Right lobe of liver (tissue), 6 donors: ENCODE measurements around the gene RBM44. TPM values are rescaled to one million over a fixed set of nuclear protein-coding genes. Genes with fewer than 3 reads are reported as not detected.

ENCODE experiments used
- ATAC-seq, 4 donors: fragments of 200-7000 bp; cut with Tn5 transposase; one replicate each; pipeline ENCODE4 v1.9.1; 2020; ENCODE audit warnings: mild to moderate bottlenecking in 4 of 4, moderate library complexity in 4 of 4
- DNase-seq, 3 donors: peaks; one replicate each; pipeline ENCODE4 v3.0.0-alpha.2; 2020
- H3K27ac ChIP-seq, 3 donors: fragments of 200-600 bp; one replicate each; pipeline ENCODE4 v1.8.0; 2022
- H3K27me3 ChIP-seq, 2 donors: fragments of 200-600 bp; one replicate each; pipeline ENCODE4 v1.8.0; 2022
- H3K36me3 ChIP-seq, 4 donors: fragments of 200-600 bp; sonication (generic) in 1 of 4; one replicate each; pipeline versions ENCODE4 v1.5.1 to v1.8.0; 2017 to 2022; ENCODE audit warnings: control low read depth in 1 of 4
- H3K4me1 ChIP-seq, 4 donors: fragments of 200-600 bp; sonication (generic) in 1 of 4; one replicate each; pipeline versions ENCODE4 v1.5.1 to v1.8.0; 2017 to 2022; ENCODE audit warnings: control low read depth in 1 of 4
- H3K4me3 ChIP-seq, 3 donors: fragments of 200-600 bp; one replicate each; pipeline ENCODE4 v1.8.0; 2022
- H3K9me3 ChIP-seq, 4 donors: fragments of 200-600 bp; sonication (generic) in 1 of 4; one replicate each; pipeline versions ENCODE4 v1.5.1 to v1.8.0; 2017 to 2022; ENCODE audit warnings: control low read depth in 1 of 4
- POLR2A ChIP-seq: fragments of 450-650 bp; IDR thresholded peaks from one replicate; pipeline ENCODE4 v1.6.1; 2017; ENCODE audit warnings: antibody characterized with exemption, mild to moderate bottlenecking
- WGBS: methylation state at CpG from one replicate; pipeline ENCODE4 v1.1.6; 2018; ENCODE audit warnings: low coverage, low lambda C conversion rate; ENCODE audit not compliant: insufficient coverage; ENCODE audit errors: missing lambda C conversion rate; 5-methylcytosine and 5-hydroxymethylcytosine counted together
- intact Hi-C, 2 donors: fragments of 100-400 bp; cut with DNase I; formaldehyde crosslinking; loops; one replicate each; pipeline versions ENCODE4 v1.11.2 to v1.14.1; 2022
- total RNA-seq, 6 experiments: library from RNA; depleted of rRNA in 2 of 6; stranded (reverse); fragments of >200 nt in 2 of 6; fragmentation: NEBNext Ultra II Directional in 3 of 6; extraction: Animal tissue kit (Norgen Biotek cat#: 25700) in 3 of 6; gene quantifications; one replicate each; pipeline versions ENCODE4 v1.1.0 to v1.2.4, GENCODE V29; 2016 to 2023
- TF ChIP-seq, protein P1 (sequence below), 4 donors: fragments of 200-600 bp in 3 of 4; fragments of 450-650 bp in 1 of 4; IDR thresholded peaks; one replicate each; pipeline versions ENCODE4 v1.5.1 to v1.8.0; 2016 to 2022; ENCODE audit warnings: antibody characterized with exemption in 4 of 4, mild to moderate bottlenecking in 2 of 4
- donor health status: DM: no; HTN: yes; CAD: no.
- donor health status: DM: no; HTN: no; CAD: no.
- donor health status: DM: no; HTN: no; CAD: no.
- donor health status: DM: no; HTN: yes; CAD: no.
- donor health status: DM: no; HTN: yes; CAD: no.

Gene RBM44
- total RNA-seq, 6 experiments from 2014 or later = 0.07 to 0.92 (median 0.20) TPM

DNA sequence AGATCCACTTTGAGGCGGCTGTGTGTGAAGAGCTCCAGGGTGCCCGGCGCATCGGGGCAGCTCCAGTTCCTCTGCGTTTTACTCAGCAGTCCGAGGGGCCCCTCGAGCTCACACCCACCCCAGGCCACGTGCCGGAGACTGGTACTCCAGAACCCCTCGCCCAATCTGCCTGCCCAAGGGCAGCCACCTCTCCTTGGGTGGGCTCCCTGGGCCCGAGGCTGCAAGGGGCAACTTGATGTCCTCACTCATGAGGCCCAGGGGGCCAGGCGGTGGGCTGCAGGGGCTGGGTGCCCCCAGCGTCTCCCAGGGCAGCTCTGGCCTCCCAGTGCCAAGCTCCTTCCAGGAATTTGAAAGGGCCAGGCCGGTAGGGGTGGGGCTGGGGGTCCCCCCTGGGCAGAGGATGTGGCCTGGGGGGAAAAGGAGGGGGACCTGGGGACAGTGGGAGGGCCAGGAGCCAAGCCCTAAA, 77.5 kb downstream of the RBM44 start:
- no peak for DNase-seq
- Histone ChIP-seq H3K27ac (no peak overlapping the region), H3K4me1 (no peaks in the 10 kb centered on the region), H3K27me3 (no peaks in the 10 kb centered on the region), H3K4me3 (no peak overlapping the region), H3K36me3 (no peaks in the 10 kb centered on the region), H3K9me3 (no peaks in the 10 kb centered on the region)
- TF ChIP-seq POLR2A = no peak
- TF ChIP-seq, protein P1, sequence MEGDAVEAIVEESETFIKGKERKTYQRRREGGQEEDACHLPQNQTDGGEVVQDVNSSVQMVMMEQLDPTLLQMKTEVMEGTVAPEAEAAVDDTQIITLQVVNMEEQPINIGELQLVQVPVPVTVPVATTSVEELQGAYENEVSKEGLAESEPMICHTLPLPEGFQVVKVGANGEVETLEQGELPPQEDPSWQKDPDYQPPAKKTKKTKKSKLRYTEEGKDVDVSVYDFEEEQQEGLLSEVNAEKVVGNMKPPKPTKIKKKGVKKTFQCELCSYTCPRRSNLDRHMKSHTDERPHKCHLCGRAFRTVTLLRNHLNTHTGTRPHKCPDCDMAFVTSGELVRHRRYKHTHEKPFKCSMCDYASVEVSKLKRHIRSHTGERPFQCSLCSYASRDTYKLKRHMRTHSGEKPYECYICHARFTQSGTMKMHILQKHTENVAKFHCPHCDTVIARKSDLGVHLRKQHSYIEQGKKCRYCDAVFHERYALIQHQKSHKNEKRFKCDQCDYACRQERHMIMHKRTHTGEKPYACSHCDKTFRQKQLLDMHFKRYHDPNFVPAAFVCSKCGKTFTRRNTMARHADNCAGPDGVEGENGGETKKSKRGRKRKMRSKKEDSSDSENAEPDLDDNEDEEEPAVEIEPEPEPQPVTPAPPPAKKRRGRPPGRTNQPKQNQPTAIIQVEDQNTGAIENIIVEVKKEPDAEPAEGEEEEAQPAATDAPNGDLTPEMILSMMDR (IDR thresholded peaks at IDR 0.05) = no peak
- 85% methylated on average over 7 of the region's 14 CpGs for WGBS
- ATAC-seq = no peak
- intact Hi-C loops = no loop called here

DNA sequence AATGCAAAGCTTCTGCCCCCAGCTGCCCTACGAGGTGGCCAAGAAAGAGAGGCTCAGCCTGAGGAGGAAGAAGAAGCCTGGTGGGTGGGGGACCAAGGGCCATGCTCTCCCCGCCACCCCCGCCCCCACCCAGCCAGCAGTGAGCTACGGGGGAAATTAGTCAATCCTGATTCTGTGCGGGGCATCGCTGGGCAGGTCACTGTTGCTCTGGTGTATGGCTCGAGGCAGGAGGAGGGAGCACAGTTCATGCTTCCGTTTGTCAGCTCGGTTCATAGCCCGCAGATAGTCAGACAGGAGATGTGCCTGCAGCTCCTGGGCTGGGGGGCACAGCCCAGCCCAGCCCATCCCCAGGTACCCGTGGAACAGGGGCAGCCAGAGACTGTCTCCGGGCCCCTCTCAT, 78.0 kb downstream of the RBM44 start:
- ATAC-seq = no peak

DNA sequence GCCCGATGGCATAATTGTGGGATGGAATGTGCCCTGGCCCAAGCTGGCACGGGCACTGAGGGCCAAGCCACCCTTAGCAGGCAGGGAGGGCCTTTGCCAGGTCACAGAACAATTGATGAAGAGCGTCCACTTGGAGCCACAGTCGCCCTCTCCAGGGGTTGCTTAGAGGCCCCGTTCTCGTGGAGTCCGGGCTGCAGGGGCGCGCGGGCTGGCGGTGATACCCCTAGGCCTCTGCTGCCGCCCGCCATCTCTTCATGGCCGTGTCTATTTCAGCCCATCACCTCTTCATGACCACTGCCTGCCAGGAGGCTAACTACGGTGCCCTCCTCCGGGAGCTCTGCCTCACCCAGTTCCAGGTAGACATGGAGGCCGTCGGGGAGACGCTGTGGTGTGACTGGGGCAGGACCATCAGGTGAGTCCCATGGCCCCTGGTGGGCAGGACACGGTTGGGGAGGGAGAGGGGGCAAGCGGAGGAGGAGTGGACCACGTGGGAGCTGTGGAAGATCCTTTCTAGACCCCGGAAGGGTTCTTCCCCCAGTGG, 78.4 kb downstream of the RBM44 start:
- Histone ChIP-seq H3K27ac (no peak overlapping the region), H3K9me3 (no peaks in the 10 kb centered on the region), H3K36me3 (no peaks in the 10 kb centered on the region), H3K4me3 (no peak overlapping the region), H3K4me1 (no peaks in the 10 kb centered on the region), H3K27me3 (no peaks in the 10 kb centered on the region)
- TF ChIP-seq, protein P1 (IDR thresholded peaks at IDR 0.05) = no peak
- no peak for TF ChIP-seq POLR2A
- DNase-seq (peak in 1 of 3 donors; percentile 23), ATAC-seq (no peak)
- 92% methylated on average over 10 of the region's 23 CpGs for WGBS
- intact Hi-C loops = no loop called here

More for the DNA sequence above, 78.0 kb downstream of the RBM44 start:
- no peak for DNase-seq
- intact Hi-C loops = no loop called here
- TF ChIP-seq POLR2A = no peak
- TF ChIP-seq, protein P1 (IDR thresholded peaks at IDR 0.05) = no peak
- no peaks in the 10 kb centered on the region for H3K4me1 ChIP-seq
- no peaks in the 10 kb centered on the region for H3K9me3 ChIP-seq
- H3K27me3 ChIP-seq = no peaks in the 10 kb centered on the region
- no peak overlapping the region for H3K27ac ChIP-seq
- 60% methylated on average over 1 of the region's 12 CpGs for WGBS
- H3K4me3 ChIP-seq = no peak overlapping the region
- no peaks in the 10 kb centered on the region for H3K36me3 ChIP-seq

DNA sequence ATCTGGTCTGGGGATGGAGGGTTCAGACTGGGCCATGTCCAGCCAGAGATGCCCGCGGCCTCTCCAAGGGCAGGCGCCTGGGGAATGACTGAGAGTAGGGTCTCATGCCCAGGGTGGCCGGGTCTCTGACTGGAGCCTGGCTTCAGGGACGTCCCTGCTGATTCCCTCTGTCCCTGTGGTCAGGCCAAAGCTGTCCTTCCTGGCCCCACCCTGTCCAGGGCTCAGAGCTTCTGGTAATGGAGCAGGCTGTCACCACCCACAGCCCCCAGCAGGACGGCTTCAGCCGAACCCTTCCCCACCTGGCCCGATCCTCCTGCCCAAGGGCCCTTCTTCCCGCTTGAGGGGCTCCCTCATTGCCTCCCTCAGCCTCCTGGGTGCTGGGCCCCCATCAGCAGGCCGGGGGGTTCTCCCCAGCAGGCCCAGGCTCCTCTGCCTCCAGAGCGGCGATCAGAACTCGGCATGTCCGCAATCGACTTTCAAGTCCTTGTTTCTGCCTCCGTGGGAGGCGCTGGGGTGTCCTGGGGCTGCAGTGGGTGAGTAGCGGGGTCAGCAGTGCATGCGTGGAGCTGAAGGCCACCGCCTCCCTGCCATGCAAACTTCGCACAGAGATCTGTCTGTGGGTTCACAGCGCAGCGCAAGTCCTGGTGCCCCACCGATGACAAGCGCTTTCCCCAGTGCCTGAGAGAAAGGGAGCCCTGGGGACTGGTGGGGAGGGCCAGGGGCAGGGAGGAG, 79.2 kb downstream of the RBM44 start:
- no peaks in the 10 kb centered on the region for H3K36me3 ChIP-seq
- peak in 1 of 3 donors; percentile 34 for DNase-seq
- intact Hi-C loops = no loop called here
- no peak overlapping the region for H3K4me3 ChIP-seq
- H3K4me1 ChIP-seq = no peaks in the 10 kb centered on the region
- H3K27me3 ChIP-seq = no peaks in the 10 kb centered on the region
- H3K9me3 ChIP-seq = no peaks in the 10 kb centered on the region
- no peak for TF ChIP-seq POLR2A
- TF ChIP-seq, protein P1 (IDR thresholded peaks at IDR 0.05) = no peak
- ATAC-seq = no peak
- no peak overlapping the region for H3K27ac ChIP-seq
- 80% methylated on average over 3 of the region's 25 CpGs for WGBS
